ENCODE data around the gene MAP3K3. TPM values are rescaled to one million over a fixed set of nuclear protein-coding genes. Genes with fewer than 3 reads are reported as not detected.

The MAP3K3 gene
- total and polyA plus RNA-seq, 2 experiments from 2014 or later, result 6.1 to 24.6 TPM

DNA sequence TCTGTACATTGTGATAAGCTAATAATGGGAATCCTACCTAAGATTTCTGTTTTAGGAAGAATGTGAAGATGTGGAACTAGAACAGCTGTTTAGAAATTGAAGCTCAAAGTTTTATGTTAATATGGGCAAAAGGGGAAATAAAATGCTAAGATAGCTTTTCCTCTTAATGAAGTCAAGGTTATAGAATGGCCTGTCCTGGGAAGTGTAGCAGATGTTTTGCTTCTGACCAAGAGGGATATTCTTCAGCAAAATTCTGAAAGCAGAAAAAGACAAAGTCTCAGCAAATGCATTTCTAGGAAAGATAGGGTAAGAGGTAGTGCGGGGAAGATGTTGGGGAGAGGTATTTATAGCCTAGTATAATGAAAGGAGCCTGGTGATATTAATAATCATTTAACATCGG, 13.1 kb downstream of the MAP3K3 start (continued):
- TF ChIP-seq, protein P1, sequence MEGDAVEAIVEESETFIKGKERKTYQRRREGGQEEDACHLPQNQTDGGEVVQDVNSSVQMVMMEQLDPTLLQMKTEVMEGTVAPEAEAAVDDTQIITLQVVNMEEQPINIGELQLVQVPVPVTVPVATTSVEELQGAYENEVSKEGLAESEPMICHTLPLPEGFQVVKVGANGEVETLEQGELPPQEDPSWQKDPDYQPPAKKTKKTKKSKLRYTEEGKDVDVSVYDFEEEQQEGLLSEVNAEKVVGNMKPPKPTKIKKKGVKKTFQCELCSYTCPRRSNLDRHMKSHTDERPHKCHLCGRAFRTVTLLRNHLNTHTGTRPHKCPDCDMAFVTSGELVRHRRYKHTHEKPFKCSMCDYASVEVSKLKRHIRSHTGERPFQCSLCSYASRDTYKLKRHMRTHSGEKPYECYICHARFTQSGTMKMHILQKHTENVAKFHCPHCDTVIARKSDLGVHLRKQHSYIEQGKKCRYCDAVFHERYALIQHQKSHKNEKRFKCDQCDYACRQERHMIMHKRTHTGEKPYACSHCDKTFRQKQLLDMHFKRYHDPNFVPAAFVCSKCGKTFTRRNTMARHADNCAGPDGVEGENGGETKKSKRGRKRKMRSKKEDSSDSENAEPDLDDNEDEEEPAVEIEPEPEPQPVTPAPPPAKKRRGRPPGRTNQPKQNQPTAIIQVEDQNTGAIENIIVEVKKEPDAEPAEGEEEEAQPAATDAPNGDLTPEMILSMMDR (conservative IDR thresholded peaks at IDR 0.05; ENCODE audit: low read depth in 2 of 2), result no peak
- TF ChIP-seq STAT1 (IDR thresholded peaks at IDR 0.05; ENCODE audit: unreplicated experiment) (no peak), JUNB (IDR thresholded peaks at IDR 0.05; ENCODE audit: unreplicated experiment) (no peak), ZNF114 (CRISPR knock-in tag; IDR thresholded peaks at IDR 0.05) (no peak)
- TF ChIP-seq, protein P2, sequence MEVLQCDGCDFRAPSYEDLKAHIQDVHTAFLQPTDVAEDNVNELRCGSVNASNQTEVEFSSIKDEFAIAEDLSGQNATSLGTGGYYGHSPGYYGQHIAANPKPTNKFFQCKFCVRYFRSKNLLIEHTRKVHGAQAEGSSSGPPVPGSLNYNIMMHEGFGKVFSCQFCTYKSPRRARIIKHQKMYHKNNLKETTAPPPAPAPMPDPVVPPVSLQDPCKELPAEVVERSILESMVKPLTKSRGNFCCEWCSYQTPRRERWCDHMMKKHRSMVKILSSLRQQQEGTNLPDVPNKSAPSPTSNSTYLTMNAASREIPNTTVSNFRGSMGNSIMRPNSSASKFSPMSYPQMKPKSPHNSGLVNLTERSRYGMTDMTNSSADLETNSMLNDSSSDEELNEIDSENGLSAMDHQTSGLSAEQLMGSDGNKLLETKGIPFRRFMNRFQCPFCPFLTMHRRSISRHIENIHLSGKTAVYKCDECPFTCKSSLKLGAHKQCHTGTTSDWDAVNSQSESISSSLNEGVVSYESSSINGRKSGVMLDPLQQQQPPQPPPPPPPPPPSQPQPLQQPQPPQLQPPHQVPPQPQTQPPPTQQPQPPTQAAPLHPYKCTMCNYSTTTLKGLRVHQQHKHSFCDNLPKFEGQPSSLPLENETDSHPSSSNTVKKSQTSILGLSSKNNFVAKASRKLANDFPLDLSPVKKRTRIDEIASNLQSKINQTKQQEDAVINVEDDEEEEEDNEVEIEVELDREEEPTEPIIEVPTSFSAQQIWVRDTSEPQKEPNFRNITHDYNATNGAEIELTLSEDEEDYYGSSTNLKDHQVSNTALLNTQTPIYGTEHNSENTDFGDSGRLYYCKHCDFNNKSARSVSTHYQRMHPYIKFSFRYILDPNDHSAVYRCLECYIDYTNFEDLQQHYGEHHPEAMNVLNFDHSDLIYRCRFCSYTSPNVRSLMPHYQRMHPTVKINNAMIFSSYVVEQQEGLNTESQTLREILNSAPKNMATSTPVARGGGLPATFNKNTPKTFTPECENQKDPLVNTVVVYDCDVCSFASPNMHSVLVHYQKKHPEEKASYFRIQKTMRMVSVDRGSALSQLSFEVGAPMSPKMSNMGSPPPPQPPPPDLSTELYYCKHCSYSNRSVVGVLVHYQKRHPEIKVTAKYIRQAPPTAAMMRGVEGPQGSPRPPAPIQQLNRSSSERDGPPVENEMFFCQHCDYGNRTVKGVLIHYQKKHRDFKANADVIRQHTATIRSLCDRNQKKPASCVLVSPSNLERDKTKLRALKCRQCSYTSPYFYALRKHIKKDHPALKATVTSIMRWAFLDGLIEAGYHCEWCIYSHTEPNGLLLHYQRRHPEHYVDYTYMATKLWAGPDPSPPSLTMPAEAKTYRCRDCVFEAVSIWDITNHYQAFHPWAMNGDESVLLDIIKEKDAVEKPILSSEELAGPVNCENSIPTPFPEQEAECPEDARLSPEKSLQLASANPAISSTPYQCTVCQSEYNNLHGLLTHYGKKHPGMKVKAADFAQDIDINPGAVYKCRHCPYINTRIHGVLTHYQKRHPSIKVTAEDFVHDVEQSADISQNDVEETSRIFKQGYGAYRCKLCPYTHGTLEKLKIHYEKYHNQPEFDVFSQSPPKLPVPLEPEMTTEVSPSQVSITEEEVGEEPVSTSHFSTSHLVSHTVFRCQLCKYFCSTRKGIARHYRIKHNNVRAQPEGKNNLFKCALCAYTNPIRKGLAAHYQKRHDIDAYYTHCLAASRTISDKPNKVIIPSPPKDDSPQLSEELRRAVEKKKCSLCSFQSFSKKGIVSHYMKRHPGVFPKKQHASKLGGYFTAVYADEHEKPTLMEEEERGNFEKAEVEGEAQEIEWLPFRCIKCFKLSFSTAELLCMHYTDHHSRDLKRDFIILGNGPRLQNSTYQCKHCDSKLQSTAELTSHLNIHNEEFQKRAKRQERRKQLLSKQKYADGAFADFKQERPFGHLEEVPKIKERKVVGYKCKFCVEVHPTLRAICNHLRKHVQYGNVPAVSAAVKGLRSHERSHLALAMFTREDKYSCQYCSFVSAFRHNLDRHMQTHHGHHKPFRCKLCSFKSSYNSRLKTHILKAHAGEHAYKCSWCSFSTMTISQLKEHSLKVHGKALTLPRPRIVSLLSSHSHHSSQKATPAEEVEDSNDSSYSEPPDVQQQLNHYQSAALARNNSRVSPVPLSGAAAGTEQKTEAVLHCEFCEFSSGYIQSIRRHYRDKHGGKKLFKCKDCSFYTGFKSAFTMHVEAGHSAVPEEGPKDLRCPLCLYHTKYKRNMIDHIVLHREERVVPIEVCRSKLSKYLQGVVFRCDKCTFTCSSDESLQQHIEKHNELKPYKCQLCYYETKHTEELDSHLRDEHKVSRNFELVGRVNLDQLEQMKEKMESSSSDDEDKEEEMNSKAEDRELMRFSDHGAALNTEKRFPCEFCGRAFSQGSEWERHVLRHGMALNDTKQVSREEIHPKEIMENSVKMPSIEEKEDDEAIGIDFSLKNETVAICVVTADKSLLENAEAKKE (CRISPR knock-in tag; IDR thresholded peaks at IDR 0.05), result no peak

DNA sequence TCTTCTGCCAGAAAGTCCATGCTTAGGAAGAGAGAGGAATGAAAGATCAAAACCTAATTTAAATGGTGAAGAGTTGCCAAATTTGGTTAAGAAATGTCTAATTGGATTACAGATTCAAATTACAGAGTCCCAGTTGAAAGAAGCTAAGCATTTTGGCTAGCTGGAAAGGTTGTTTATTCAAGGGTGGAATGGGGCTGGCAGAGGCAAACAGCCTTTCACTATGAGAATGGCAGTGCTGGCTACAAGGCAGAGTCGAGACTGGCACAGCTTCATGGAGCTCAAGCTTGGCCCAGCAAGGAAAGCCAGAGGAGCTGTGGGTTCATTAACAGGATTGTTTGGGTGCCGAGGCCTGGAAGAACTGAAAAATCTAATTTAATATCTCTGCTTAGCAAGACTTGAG, 13.6 kb downstream of the MAP3K3 start:
- Histone ChIP-seq H3K4me1 (ENCODE audit: insufficient read depth) (peaks cover 24% of the 10 kb centered on the region), H3K4me2 (no peak overlapping the region), H3F3A (replicated peaks; ENCODE audit: low read depth) (no peaks in the 10 kb centered on the region), H3K79me2 (replicated peaks; ENCODE audit: insufficient read depth) (peaks cover 4% of the 10 kb centered on the region), H2AFZ (no peak overlapping the region), H3K27ac (ENCODE audit: low read depth) (no peak overlapping the region), H3K27me3 (ENCODE audit: insufficient read depth) (no peaks in the 10 kb centered on the region), H3K36me3 (ENCODE audit: insufficient read depth) (no peaks in the 10 kb centered on the region), H3K4me3 (no peak overlapping the region), H4K20me1 (replicated peaks; ENCODE audit: insufficient read depth) (peaks cover 9% of the 10 kb centered on the region; the same call in 1 of the 2 replicates), H3K9me2 (ENCODE audit: insufficient read depth) (no peaks in the 10 kb centered on the region)
- Mint-ChIP-seq H3K36me3 (ENCODE audit: low read depth) (peaks cover 8% of the 10 kb centered on the region; the same call in 2 of the 3 replicates), H3K4me1 (peaks cover 23% of the 10 kb centered on the region), H3K9me3 (no peaks in the 10 kb centered on the region), H3K27ac (no peak overlapping the region), H3K27me3 (ENCODE audit: insufficient read depth, low read depth, poor library complexity) (peaks cover 1% of the 10 kb centered on the region), H3K4me3 (no peak overlapping the region)
- ATAC-seq, result no peak
- DNase-seq (ENCODE audit: low spot score), result no peak
- TF ChIP-seq EZH2phosphoT487 (IDR thresholded peaks at IDR 0.05; ENCODE audit: unreplicated experiment) (no peak), NANOG (IDR thresholded peaks at IDR 0.05; ENCODE audit: borderline replicate concordance) (no peak), POLR2AphosphoS5 (IDR thresholded peaks at IDR 0.05; ENCODE audit: low read depth) (no peak), JUNB (IDR thresholded peaks at IDR 0.05; ENCODE audit: unreplicated experiment) (no peak), CREB1 (CRISPR knock-in tag; IDR thresholded peaks at IDR 0.05; ENCODE audit: low read depth) (no peak)
- TF ChIP-seq, protein P3, sequence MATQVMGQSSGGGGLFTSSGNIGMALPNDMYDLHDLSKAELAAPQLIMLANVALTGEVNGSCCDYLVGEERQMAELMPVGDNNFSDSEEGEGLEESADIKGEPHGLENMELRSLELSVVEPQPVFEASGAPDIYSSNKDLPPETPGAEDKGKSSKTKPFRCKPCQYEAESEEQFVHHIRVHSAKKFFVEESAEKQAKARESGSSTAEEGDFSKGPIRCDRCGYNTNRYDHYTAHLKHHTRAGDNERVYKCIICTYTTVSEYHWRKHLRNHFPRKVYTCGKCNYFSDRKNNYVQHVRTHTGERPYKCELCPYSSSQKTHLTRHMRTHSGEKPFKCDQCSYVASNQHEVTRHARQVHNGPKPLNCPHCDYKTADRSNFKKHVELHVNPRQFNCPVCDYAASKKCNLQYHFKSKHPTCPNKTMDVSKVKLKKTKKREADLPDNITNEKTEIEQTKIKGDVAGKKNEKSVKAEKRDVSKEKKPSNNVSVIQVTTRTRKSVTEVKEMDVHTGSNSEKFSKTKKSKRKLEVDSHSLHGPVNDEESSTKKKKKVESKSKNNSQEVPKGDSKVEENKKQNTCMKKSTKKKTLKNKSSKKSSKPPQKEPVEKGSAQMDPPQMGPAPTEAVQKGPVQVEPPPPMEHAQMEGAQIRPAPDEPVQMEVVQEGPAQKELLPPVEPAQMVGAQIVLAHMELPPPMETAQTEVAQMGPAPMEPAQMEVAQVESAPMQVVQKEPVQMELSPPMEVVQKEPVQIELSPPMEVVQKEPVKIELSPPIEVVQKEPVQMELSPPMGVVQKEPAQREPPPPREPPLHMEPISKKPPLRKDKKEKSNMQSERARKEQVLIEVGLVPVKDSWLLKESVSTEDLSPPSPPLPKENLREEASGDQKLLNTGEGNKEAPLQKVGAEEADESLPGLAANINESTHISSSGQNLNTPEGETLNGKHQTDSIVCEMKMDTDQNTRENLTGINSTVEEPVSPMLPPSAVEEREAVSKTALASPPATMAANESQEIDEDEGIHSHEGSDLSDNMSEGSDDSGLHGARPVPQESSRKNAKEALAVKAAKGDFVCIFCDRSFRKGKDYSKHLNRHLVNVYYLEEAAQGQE (IDR thresholded peaks at IDR 0.05; ENCODE audit: unreplicated experiment), result no peak
